ENCODE data around the gene CNTNAP5.

GRCh38 chr2:124048102-124048501, 23.0 kb downstream of the CNTNAP5 start:
- no peak for TF ChIP-seq CTCF (IDR thresholded peaks at IDR 0.05)
- no peak for TF ChIP-seq POLR2A (IDR thresholded peaks at IDR 0.05; ENCODE audit: low read depth)

All from esophagus muscularis mucosa (tissue), 3 donors.